Measurements from ENCODE around the gene FRMD8. TPM values are rescaled to one million over a fixed set of nuclear protein-coding genes. Genes with fewer than 3 reads are reported as not detected.

The FRMD8 gene
- total RNA-seq, 1 experiment from 2014 or later = 18.9 TPM

Other genes starting within 250 kb of the FRMD8 start
- gene SPDYC, start 216.4 kb upstream of the FRMD8 start, total RNA-seq (2022) = not detected in 2 replicates
- gene CAPN1, start 204.7 kb upstream of the FRMD8 start, total RNA-seq (2022) = 111 and 117 TPM in 2 replicates
- 8.8 and 10.3 TPM in 2 replicates for gene POLA2, start 124.7 kb upstream of the FRMD8 start, total RNA-seq (2022)
- 24.5 and 35.0 TPM in 2 replicates for gene CDC42EP2, start 71.8 kb upstream of the FRMD8 start, total RNA-seq (2022)
- gene DPF2, start 52.8 kb upstream of the FRMD8 start, total RNA-seq (2022) = 83.9 and 86.6 TPM in 2 replicates
- gene TIGD3, start 31.9 kb upstream of the FRMD8 start, total RNA-seq (2022) = 0.14 TPM in 1 of 2 replicates, not detected in the other
- gene SLC25A45, start 4.0 kb upstream of the FRMD8 start, total RNA-seq (2022) = 3.9 and 4.9 TPM in 2 replicates
- gene NEAT1, start 36.2 kb downstream of the FRMD8 start, total RNA-seq (2022) = 1,026 and 1,292 TPM in 2 replicates
- gene MALAT1, start 112.4 kb downstream of the FRMD8 start, total RNA-seq (2022) = 10,851 and 12,068 TPM in 2 replicates
- 70.9 and 75.5 TPM in 2 replicates for gene SCYL1, start 138.4 kb downstream of the FRMD8 start, total RNA-seq (2022)
- gene LTBP3, start 171.7 kb downstream of the FRMD8 start, total RNA-seq (2022) = 10.6 and 11.0 TPM in 2 replicates
- 65.4 and 68.5 TPM in 2 replicates for gene ZNRD2, start 183.8 kb downstream of the FRMD8 start, total RNA-seq (2022)
- 16.7 and 21.6 TPM in 2 replicates for gene FAM89B, start 185.9 kb downstream of the FRMD8 start, total RNA-seq (2022)
- 31.3 and 40.6 TPM in 2 replicates for gene EHBP1L1, start 189.4 kb downstream of the FRMD8 start, total RNA-seq (2022)
- 0.25 TPM in 1 of 2 replicates, not detected in the other for gene KCNK7, start 209.2 kb downstream of the FRMD8 start, total RNA-seq (2022)
- 35.2 and 39.7 TPM in 2 replicates for gene MAP3K11, start 227.6 kb downstream of the FRMD8 start, total RNA-seq (2022)
- 40.9 and 45.8 TPM in 2 replicates for gene PCNX3, start 229.1 kb downstream of the FRMD8 start, total RNA-seq (2022)

All from MCF 10A (cell line).